ENCODE measurements around the gene HAUS3.

DNA sequence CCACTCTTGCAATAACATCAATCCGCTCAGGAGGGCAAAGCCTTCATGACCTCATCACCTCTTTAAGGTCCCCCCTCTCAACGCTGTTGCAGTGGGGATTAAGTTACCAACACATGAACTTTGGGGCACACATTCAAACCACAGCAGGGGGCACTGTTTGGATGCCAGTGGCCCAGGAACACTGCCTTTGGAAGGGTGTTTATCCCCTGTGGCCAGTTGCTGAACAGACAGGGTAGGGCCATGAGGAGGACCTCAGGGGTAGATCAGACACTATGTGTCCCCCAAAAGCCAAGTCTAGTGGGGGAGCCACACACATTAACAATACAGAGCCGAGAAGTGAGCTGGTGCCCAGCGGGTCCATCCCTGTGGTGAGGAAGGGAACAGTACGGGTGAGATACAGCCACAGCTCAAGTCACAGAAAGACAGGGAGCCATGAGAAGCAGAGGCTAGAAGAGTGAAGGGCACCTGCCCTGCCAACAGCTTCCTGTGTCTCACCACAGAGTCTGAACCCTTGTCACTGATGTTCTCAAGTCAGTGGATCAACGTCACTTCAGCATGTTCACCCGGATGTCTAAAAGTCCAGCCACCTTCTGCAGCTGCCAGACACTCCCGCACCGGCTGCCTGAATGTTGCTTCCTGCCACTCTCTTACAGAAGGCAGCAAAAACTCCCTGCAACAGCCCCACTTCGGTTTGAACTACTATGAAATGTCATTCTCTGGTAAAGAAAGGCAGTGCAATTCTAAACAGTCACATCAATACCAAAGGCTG is 39.8 kb upstream of the HAUS3 start:
- no peak for TF ChIP-seq RAD21 (IDR thresholded peaks at IDR 0.05; ENCODE audit: low read depth)
- no peak for TF ChIP-seq CTCF (IDR thresholded peaks at IDR 0.05 in 2 of 3, conservative IDR thresholded peaks at IDR 0.05 in 1 of 3; ENCODE audit: borderline replicate concordance in 1 of 3, insufficient read depth in 1 of 3, low read depth in 2 of 3, low read length in 2 of 3)
- TF ChIP-seq POLR2AphosphoS5 (IDR thresholded peaks at IDR 0.05; ENCODE audit: low read depth, low read length): no peak
- TF ChIP-seq, protein P1, sequence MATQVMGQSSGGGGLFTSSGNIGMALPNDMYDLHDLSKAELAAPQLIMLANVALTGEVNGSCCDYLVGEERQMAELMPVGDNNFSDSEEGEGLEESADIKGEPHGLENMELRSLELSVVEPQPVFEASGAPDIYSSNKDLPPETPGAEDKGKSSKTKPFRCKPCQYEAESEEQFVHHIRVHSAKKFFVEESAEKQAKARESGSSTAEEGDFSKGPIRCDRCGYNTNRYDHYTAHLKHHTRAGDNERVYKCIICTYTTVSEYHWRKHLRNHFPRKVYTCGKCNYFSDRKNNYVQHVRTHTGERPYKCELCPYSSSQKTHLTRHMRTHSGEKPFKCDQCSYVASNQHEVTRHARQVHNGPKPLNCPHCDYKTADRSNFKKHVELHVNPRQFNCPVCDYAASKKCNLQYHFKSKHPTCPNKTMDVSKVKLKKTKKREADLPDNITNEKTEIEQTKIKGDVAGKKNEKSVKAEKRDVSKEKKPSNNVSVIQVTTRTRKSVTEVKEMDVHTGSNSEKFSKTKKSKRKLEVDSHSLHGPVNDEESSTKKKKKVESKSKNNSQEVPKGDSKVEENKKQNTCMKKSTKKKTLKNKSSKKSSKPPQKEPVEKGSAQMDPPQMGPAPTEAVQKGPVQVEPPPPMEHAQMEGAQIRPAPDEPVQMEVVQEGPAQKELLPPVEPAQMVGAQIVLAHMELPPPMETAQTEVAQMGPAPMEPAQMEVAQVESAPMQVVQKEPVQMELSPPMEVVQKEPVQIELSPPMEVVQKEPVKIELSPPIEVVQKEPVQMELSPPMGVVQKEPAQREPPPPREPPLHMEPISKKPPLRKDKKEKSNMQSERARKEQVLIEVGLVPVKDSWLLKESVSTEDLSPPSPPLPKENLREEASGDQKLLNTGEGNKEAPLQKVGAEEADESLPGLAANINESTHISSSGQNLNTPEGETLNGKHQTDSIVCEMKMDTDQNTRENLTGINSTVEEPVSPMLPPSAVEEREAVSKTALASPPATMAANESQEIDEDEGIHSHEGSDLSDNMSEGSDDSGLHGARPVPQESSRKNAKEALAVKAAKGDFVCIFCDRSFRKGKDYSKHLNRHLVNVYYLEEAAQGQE (IDR thresholded peaks at IDR 0.05; ENCODE audit: low read depth): no peak
